Naive thymus-derived CD8-positive, alpha-beta T cell (primary cell): Measurements from ENCODE around the gene IQGAP3. TPM values are rescaled to one million over a fixed set of nuclear protein-coding genes. Genes with fewer than 3 reads are reported as not detected.

Source experiments
- ATAC-seq, 2 donors: fragments of 150-1000 bp; cut with Tn5 transposase in 1 of 2; sonication (Bioruptor Pico), chemical (Tn5 transposase) in 1 of 2; 1 replicate in 1 of 2; 2 replicates in 1 of 2; pipeline ENCODE4 v1.10.0; 2021; ENCODE audit warnings: mild to moderate bottlenecking in 2 of 2, moderate library complexity in 2 of 2
- POLR2A ChIA-PET: fragments of 350-600 bp; sonication (Branson Sonifier 250); formaldehyde crosslinking; loops from one replicate; lab custom pipeline; 2021; ENCODE audit warnings: antibody characterized with exemption; lab: Charles Lee
- DNase-seq, 10 donors: peaks; one replicate each; pipeline versions ENCODE4 v3.0.0 to v3.0.0-alpha.2; 2020 to 2022
- H3K27ac Mint-ChIP-seq, 10 donors: one replicate each; pipeline ENCODE4 v1.8.0; 2020 to 2022; ENCODE audit warnings: mild to moderate bottlenecking in 10 of 10, mixed read lengths in 10 of 10, moderate library complexity in 4 of 10, inconsistent platforms in 1 of 10
- H3K27me3 Mint-ChIP-seq, 5 donors: one replicate each; pipeline ENCODE4 v1.8.0; 2021 to 2022; ENCODE audit warnings: mixed read lengths in 5 of 5
- H3K36me3 Mint-ChIP-seq, 3 donors: one replicate each; pipeline ENCODE4 v1.8.0; 2020 to 2022; ENCODE audit warnings: mixed read lengths in 3 of 3, mild to moderate bottlenecking in 2 of 3, inconsistent platforms in 1 of 3
- H3K4me1 Mint-ChIP-seq, 4 donors: one replicate each; pipeline ENCODE4 v1.8.0; 2021 to 2022; ENCODE audit warnings: mixed read lengths in 4 of 4
- H3K4me3 Mint-ChIP-seq, 10 donors: one replicate each; pipeline ENCODE4 v1.8.0; 2020 to 2022; ENCODE audit warnings: mild to moderate bottlenecking in 10 of 10, mixed read lengths in 10 of 10, moderate library complexity in 6 of 10, inconsistent platforms in 1 of 10
- H3K9me3 Mint-ChIP-seq, 9 donors: one replicate each; pipeline ENCODE4 v1.8.0; 2020 to 2022; ENCODE audit warnings: mixed read lengths in 9 of 9, mild to moderate bottlenecking in 3 of 9, inconsistent platforms in 1 of 9, moderate library complexity in 1 of 9
- polyA plus RNA-seq, 3 donors: library from polyadenylated mRNA; unstranded; fragments of 300-500 nt; fragmentation: Illumina TruSeq; gene quantifications; one replicate each; pipeline ENCODE4 v1.2.3, GENCODE V29; 2021
- total RNA-seq, 8 experiments: library from RNA in 2 of 8; stranded (reverse) in 2 of 8; gene quantifications; one replicate each; pipeline ENCODE4 v1.2.3 and lab custom pipeline; 2021 to 2026

IQGAP3 gene
- total and polyA plus RNA-seq, 5 experiments from 2014 or later: 0.08 TPM; not detected in 4

GRCh38 chr1:156504438-156504813 lies 67.9 kb downstream of the IQGAP3 start:
- Mint-ChIP-seq H3K4me1 (peaks cover 38 to 79% (median 71%) of the 10 kb centered on the region in 4 donors), H3K36me3 (no peaks in the 10 kb centered on the region), H3K4me3 (peak overlapping the region; percentile 78 to 88 (median 80)), H3K27ac (peak overlapping the region; percentile 95 to 100 (median 99)), H3K9me3 (no peaks in the 10 kb centered on the region), H3K27me3 (peaks cover 0 to 5% (median 0%) of the 10 kb centered on the region in 5 donors)
- ATAC-seq: peak in 1 of 2 donors; percentile 3
- POLR2A ChIA-PET: interaction anchor here (0.6 to 14.8 kb wide), 19 partner anchors 8 to 1713 kb away, joined by 3 to 359 read pairs (median 4); partner anchors contain the start of genes HDGF, NAXE, SMG5 and TTC24
- DNase-seq: peak in 1 of 10 donors; percentile 73

DNA sequence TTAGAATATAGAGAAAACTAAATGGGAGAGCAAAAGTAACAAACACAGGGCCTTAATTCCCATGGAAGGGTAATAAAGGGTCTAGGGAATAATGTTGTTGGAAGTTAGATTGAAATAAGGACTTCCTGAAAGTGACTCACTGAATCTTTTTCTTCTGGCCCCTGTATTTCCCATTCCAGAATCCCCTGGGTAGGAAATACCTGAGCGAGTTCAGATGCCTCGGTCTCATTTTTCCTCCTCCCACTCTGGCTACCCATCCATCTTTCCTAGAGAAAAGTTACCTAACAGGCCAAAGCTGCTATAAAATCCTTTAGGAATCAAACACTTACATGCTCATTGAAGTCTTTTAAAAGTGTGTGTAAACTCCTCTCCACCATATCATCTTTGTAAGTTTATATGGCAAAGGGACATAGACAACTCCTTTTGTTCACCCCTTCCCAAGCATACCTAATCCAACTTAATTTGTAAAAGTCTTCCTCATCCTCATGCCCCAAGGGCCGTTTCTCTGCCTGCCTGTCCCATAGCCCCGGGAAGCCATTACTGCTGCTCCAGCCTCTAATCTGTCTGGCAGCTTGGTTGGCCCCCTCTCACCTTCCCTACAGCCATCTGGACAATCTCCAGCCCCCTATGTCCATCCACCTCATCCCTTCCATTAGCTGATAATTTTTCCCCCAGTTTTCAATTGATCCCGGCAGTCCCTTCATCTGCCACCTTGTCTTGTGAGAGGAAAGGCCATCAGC lies 68.5 kb downstream of the IQGAP3 start:
- Mint-ChIP-seq H3K27ac (peak overlapping the region; percentile 95 to 100 (median 99)), H3K36me3 (no peaks in the 10 kb centered on the region), H3K4me1 (peaks cover 32 to 76% (median 69%) of the 10 kb centered on the region in 4 donors), H3K9me3 (no peaks in the 10 kb centered on the region), H3K4me3 (peak overlapping the region; percentile 78 to 98 (median 80)), H3K27me3 (peaks cover 0 to 5% (median 0%) of the 10 kb centered on the region in 5 donors)
- POLR2A ChIA-PET: interaction anchor here (0.5 to 14.8 kb wide), 16 partner anchors 8 to 934 kb away, joined by 3 to 359 read pairs (median 7); partner anchors contain the start of genes NAXE and TTC24
- ATAC-seq (no peak), DNase-seq (no peak)

GRCh38 chr1:156502894-156503697 lies 69.3 kb downstream of the IQGAP3 start:
- Mint-ChIP-seq H3K9me3 (no peaks in the 10 kb centered on the region), H3K27ac (peak overlapping the region; percentile 95 to 100 (median 99)), H3K36me3 (no peaks in the 10 kb centered on the region), H3K27me3 (peaks cover 0 to 5% (median 0%) of the 10 kb centered on the region in 5 donors), H3K4me3 (peak overlapping the region; percentile 12 to 98 (median 84)), H3K4me1 (peaks cover 30 to 74% (median 68%) of the 10 kb centered on the region in 4 donors)
- DNase-seq: peak in 1 of 10 donors; percentile 36
- no peak for ATAC-seq
- POLR2A ChIA-PET: interaction anchor here (0.5 to 14.8 kb wide), 11 partner anchors 17 to 934 kb away, joined by 3 to 359 read pairs (median 8); partner anchors contain the start of genes NAXE and TTC24

DNA sequence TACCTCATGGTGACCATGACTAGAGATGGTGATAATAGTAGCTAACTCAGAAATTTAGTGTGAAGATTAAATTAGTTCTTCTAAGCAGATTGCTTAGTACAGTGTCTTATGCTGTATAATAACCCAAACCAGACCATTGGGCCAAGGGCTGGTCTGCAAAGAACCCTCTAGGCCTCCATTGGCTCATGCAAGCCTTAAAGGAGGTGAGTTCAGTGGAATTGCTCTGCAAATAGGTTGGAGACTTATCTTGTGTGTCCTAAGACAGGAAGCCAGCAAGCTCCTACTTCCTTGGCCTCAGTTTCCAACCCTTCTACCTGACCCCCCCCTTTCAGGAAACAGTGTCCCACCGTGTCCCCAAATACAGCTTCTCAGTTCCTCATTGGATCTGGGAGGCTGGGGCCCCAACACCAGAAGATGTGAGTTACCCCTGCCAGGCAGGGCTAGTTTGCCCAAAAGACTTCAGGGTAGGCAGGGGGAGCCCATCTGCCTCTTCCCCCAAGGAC lies 69.9 kb downstream of the IQGAP3 start:
- POLR2A ChIA-PET: interaction anchor here (1.3 to 14.8 kb wide), 10 partner anchors 13 to 226 kb away, joined by 3 to 359 read pairs (median 14); partner anchors contain the start of genes ISG20L2, METTL25B, NAXE and TTC24
- Mint-ChIP-seq H3K27me3 (peaks cover 0 to 5% (median 0%) of the 10 kb centered on the region in 5 donors), H3K4me3 (peak overlapping the region; percentile 77 to 98 (median 84)), H3K36me3 (no peaks in the 10 kb centered on the region), H3K4me1 (peaks cover 33 to 74% (median 68%) of the 10 kb centered on the region in 4 donors), H3K27ac (peak overlapping the region; percentile 95 to 100 (median 99)), H3K9me3 (no peaks in the 10 kb centered on the region)
- DNase-seq (no peak), ATAC-seq (no peak)

DNA sequence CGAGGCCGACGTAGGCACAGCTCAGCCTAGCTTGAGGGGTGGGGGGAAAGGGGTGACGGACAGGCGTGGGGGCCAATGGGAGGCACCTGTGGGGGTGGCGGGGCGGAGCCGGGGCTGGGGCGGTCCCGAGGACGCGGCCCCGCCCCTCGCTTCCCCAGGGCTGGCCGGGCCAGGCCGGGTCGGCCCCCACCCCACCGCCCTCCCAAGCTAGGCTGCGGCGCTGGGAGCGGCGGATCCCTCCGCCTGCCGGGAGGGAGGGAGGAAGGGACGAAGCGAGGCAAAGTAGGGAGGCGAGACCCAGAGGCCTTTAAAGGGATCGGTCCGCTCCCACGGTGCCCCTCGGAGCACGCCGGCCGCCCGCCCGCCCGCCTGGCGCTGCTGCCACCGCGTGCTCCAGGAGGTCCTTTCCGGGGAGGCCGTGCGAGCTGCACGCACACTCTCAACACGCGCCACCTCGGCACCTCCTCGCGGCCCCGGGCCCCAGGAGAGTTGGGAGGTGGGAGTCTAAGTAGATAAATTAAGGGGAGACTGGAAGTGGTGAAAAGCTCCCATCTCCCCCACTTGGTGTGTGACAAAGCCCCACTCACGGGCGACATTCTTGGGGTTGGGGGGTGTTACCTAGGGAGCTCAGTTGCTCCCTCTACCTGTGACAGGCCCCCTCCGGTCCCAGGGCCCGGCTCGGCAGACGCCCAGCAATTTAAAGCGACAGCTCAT lies 71.4 kb downstream of the IQGAP3 start:
- peak overlapping the region; percentile 95 to 100 (median 99) for H3K27ac Mint-ChIP-seq
- H3K27me3 Mint-ChIP-seq: peaks cover 0 to 5% (median 0%) of the 10 kb centered on the region in 5 donors

DNA sequence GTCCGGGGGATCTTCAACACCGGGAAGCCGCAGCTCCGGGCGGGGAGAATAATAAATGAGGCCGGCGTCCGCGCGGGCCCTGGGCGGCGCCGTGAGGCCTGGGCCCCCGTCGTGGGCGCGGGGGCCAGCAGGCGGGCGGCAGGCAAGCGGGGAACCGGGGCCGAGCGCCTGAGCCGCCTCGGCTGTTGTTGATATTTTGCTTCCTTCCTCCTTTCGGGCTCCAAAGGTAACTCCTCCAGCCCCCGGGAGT lies 71.9 kb downstream of the IQGAP3 start, which contains the start of gene MEF2D:
TSS of gene MEF2D (minus strand) at position 233 of the 250 bp plus-strand sequence. CDS start 17,483 bp downstream, outside the sequence.
- POLR2A ChIA-PET: interaction anchor here (0.5 to 14.8 kb wide), 29 partner anchors 9 to 524 kb away, joined by 3 to 359 read pairs (median 8); partner anchors contain the start of genes CCT3, GPATCH4, HDGF and ISG20L2
- Mint-ChIP-seq H3K4me1 (peaks cover 50 to 76% (median 74%) of the 10 kb centered on the region in 4 donors), H3K4me3 (peak within 1 kb of the TSS; percentile 78 to 98 (median 92)), H3K9me3 (no peaks in the 10 kb centered on the region), H3K27ac (peak within 1 kb of the TSS; percentile 95 to 100 (median 99)), H3K36me3 (peaks cover 0 to 10% (median 4%) of the 10 kb centered on the region in 3 donors), H3K27me3 (peaks cover 0 to 5% (median 0%) of the 10 kb centered on the region in 5 donors)
- DNase-seq (no peak), ATAC-seq (no peak)

More for the DNA sequence above, 71.4 kb downstream of the IQGAP3 start:
- POLR2A ChIA-PET: interaction anchor here (0.5 to 14.8 kb wide), 40 partner anchors 9 to 643 kb away, joined by 3 to 359 read pairs (median 7); partner anchors contain the start of genes CCT3, GPATCH4, HDGF and IQGAP3
- peaks cover 47 to 76% (median 74%) of the 10 kb centered on the region in 4 donors for H3K4me1 Mint-ChIP-seq
- H3K9me3 Mint-ChIP-seq: no peaks in the 10 kb centered on the region
- peak overlapping the region; percentile 78 to 98 (median 92) for H3K4me3 Mint-ChIP-seq
- ATAC-seq (peak; percentile 67 to 71), DNase-seq (peak; percentile 91 to 98 (median 94))
- peaks cover 0 to 5% (median under 1%) of the 10 kb centered on the region in 3 donors for H3K36me3 Mint-ChIP-seq

DNA sequence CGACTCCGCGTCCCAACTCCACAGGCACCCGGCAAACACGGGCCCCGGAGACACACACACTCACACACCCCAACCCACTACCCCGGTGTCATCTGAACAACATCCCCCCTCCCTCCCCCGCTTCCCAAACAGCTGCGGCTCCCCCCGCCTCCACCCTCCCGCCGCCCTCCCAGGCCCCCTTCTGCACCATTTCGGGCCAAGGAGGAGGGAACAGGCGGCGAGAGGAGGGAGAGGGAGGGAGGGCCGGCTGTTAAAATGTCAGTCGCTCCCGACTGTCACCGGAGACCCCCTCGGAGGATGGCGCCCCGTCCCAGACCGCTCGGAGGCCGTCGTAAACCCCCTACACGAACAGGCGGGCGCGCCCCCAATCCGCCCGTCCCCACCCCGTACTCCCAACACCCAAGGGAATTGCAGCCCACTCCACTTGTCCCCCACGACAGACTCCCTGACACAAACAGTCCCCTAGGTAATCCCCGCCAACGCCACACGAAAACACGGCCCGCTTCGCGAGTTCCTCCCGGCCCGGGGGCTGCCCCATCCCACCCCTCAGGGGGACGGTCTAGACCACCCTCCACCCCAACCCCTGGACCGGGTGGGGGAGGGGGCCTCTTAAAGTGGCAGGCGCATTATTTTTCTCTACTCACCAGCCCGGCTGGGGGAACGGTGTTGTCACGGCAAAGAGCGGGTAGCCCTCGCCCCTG lies 72.4 kb downstream of the IQGAP3 start:
- ATAC-seq: peak in 1 of 2 donors; percentile 1
- Mint-ChIP-seq H3K36me3 (peaks cover 0 to 14% (median 4%) of the 10 kb centered on the region in 3 donors), H3K9me3 (no peaks in the 10 kb centered on the region)

GRCh38 chr1:156499194-156499841 lies 73.0 kb downstream of the IQGAP3 start:
- Mint-ChIP-seq H3K4me3 (peak overlapping the region; percentile 77 to 98 (median 87)), H3K27ac (peak overlapping the region; percentile 64 to 99 (median 92))

More for the DNA sequence above, 72.4 kb downstream of the IQGAP3 start:
- POLR2A ChIA-PET: interaction anchor here (0.5 to 14.8 kb wide), 23 partner anchors 10 to 523 kb away, joined by 3 to 359 read pairs (median 10); partner anchors contain the start of genes CCT3, GPATCH4, ISG20L2 and METTL25B
- Mint-ChIP-seq H3K4me3 (peak overlapping the region; percentile 78 to 98 (median 90)), H3K27me3 (peaks cover 0 to 2% (median 0%) of the 10 kb centered on the region in 5 donors), H3K4me1 (peaks cover 50 to 76% (median 74%) of the 10 kb centered on the region in 4 donors), H3K27ac (peak overlapping the region; percentile 77 to 99 (median 96))
- peak; percentile 32 to 81 (median 54) for DNase-seq

DNA sequence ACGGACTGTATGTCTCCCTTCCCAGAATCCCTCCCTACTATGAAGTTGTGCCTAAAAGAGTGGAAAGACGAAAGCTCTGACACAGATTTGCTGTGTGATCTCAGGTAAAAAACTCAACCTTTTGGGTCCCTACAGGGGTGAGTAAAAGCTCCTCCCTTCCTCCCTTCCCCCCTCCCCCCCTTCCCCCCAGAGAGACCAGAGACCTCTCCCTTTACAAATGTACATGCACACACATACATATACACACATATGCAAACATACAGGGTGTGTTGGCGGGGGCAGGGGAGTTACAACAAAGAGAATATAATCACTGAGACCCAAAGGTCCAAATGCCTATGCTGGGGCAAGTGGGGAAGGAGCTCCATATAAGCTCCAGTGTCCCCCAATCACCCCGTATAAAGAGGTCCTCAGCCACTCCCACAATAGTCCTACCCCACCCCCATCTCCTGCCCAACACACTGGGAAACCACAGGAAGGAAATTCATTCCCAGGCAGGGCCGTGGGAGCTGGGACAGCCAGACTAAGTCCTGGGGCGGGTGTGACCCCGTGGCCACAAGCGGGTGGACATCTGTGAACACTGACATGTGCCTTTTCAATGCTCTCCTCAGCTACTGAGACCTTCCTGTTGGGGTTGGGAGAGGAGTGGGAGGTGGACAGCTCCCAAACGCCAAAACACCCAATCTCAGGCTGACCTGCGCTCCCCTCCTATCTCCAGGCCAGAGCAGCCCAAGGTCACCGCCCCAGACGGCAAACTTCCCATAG lies 73.8 kb downstream of the IQGAP3 start:
- no peak for DNase-seq

More at GRCh38 chr1:156499194-156499841, 73.0 kb downstream of the IQGAP3 start:
- Mint-ChIP-seq H3K27me3 (no peaks in the 10 kb centered on the region), H3K4me1 (peaks cover 49 to 77% (median 75%) of the 10 kb centered on the region in 4 donors), H3K9me3 (no peaks in the 10 kb centered on the region), H3K36me3 (peaks cover 0 to 16% (median 4%) of the 10 kb centered on the region in 3 donors)
- DNase-seq (peak in 1 of 10 donors; percentile 42), ATAC-seq (no peak)
- POLR2A ChIA-PET: interaction anchor here (1.1 to 14.8 kb wide), 5 partner anchors 9 to 101 kb away, joined by 3 to 359 read pairs (median 13); partner anchors contain the start of gene TTC24

More for the DNA sequence above, 73.8 kb downstream of the IQGAP3 start:
- no peak for ATAC-seq
- H3K27ac Mint-ChIP-seq: peak overlapping the region; percentile 64 to 99 (median 92)
- H3K9me3 Mint-ChIP-seq: no peaks in the 10 kb centered on the region
- H3K36me3 Mint-ChIP-seq: peaks cover 0 to 16% (median 4%) of the 10 kb centered on the region in 3 donors
- peak overlapping the region; percentile 77 to 98 (median 87) for H3K4me3 Mint-ChIP-seq
- H3K4me1 Mint-ChIP-seq: peaks cover 48 to 77% (median 75%) of the 10 kb centered on the region in 4 donors
- no peaks in the 10 kb centered on the region for H3K27me3 Mint-ChIP-seq
- POLR2A ChIA-PET: interaction anchor here (0.5 to 14.8 kb wide), 8 partner anchors 9 to 102 kb away, joined by 3 to 359 read pairs (median 6); partner anchors contain the start of gene TTC24
